ENCODE measurements around the gene GPC1. TPM values are rescaled to one million over a fixed set of nuclear protein-coding genes. Genes with fewer than 3 reads are reported as not detected.
A peak's percentile ranks its signal among the peaks of the same experiment; 100 is the strongest.

GPC1 gene
- total RNA-seq, 1 donor from 2014 or later, result 252 TPM

DNA sequence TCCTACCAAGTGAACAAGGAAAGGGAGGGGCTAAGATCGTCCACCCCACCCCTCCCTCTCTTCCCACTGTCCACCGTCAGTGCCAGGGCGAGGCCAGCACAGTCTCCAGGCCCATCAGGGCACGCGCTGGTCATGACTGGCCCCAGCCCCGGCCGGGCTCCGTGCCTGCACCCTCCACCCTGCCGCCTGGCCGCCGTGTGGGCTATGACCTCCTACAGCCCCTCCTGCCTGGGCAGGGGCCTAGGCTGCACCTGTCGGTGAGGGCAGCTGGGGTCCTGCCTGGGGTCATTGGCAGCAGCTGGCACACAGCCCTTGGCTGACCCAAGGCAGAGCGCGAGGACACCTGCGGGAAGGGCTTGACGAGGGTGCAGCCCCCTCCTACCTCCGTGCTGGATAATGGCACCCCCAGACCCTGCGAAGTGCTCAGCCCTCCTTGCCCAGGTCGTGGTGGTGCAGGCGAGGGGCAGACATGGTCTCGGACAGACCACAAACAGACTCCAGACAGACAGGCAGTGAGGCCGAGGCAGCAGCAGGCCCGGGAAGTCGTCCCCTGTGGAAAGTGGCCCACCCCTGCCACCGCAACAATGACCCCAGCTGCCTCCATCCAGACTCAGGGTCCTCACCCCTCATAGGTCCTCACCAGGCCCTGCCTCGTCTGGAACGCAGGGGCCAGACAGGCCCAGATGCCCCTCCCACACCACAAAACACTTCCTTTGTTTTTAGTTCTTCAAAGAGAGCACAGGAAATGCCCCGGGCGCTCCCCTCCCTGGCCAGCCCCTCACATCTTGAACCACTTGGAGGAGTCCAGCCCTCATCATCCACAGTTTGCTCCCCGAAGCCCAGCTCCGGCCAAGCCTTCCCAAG is 43.1 kb upstream of the GPC1 start:
- Histone ChIP-seq H3K36me3 (ENCODE audit: insufficient read depth, low read length) (no peaks in the 10 kb centered on the region), H3K4me1 (ENCODE audit: insufficient read depth, low read length) (peaks cover 30% of the 10 kb centered on the region), H3K27ac (ENCODE audit: low read depth, low read length) (no peak overlapping the region), H3K79me2 (ENCODE audit: insufficient read depth, low read length) (no peaks in the 10 kb centered on the region), H3K27me3 (ENCODE audit: insufficient read depth, low read length) (no peaks in the 10 kb centered on the region), H4K20me1 (ENCODE audit: insufficient read depth, low read length) (no peaks in the 10 kb centered on the region), H3K4me2 (ENCODE audit: low read length) (no peak overlapping the region), H2AFZ (ENCODE audit: low read depth, low read length) (peak overlapping the region; percentile 67), H3K9ac (ENCODE audit: low read length) (no peak overlapping the region), H3K9me3 (ENCODE audit: insufficient read depth, low read depth, low read length) (no peaks in the 10 kb centered on the region), H3K4me3 (ENCODE audit: insufficient read depth, low read depth, low read length) (no peak overlapping the region)
- peaks cover 23% of the 10 kb centered on the region for H3K27me3 Mint-ChIP-seq (ENCODE audit: low read depth, unreplicated experiment)
- no peak for FAIRE-seq
- no peak overlapping the region for H3K27ac Mint-ChIP-seq (ENCODE audit: unreplicated experiment)
- H3K9me3 Mint-ChIP-seq (ENCODE audit: unreplicated experiment), result no peaks in the 10 kb centered on the region
- DNase-seq (ENCODE audit: low read depth), result no peak
- no peak overlapping the region for H3K4me3 Mint-ChIP-seq (ENCODE audit: unreplicated experiment)
- H3K4me1 Mint-ChIP-seq (ENCODE audit: low read depth, unreplicated experiment), result peaks cover 5% of the 10 kb centered on the region
- TF ChIP-seq EZH2 (IDR thresholded peaks at IDR 0.05; ENCODE audit: insufficient read depth, low read length), result no peak
- TF ChIP-seq, protein P1, sequence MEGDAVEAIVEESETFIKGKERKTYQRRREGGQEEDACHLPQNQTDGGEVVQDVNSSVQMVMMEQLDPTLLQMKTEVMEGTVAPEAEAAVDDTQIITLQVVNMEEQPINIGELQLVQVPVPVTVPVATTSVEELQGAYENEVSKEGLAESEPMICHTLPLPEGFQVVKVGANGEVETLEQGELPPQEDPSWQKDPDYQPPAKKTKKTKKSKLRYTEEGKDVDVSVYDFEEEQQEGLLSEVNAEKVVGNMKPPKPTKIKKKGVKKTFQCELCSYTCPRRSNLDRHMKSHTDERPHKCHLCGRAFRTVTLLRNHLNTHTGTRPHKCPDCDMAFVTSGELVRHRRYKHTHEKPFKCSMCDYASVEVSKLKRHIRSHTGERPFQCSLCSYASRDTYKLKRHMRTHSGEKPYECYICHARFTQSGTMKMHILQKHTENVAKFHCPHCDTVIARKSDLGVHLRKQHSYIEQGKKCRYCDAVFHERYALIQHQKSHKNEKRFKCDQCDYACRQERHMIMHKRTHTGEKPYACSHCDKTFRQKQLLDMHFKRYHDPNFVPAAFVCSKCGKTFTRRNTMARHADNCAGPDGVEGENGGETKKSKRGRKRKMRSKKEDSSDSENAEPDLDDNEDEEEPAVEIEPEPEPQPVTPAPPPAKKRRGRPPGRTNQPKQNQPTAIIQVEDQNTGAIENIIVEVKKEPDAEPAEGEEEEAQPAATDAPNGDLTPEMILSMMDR (IDR thresholded peaks at IDR 0.05; ENCODE audit: insufficient read depth, low read depth, low read length), result no peak
- peaks cover 3% of the 10 kb centered on the region for H3K36me3 Mint-ChIP-seq (ENCODE audit: low read depth, unreplicated experiment)

DNA sequence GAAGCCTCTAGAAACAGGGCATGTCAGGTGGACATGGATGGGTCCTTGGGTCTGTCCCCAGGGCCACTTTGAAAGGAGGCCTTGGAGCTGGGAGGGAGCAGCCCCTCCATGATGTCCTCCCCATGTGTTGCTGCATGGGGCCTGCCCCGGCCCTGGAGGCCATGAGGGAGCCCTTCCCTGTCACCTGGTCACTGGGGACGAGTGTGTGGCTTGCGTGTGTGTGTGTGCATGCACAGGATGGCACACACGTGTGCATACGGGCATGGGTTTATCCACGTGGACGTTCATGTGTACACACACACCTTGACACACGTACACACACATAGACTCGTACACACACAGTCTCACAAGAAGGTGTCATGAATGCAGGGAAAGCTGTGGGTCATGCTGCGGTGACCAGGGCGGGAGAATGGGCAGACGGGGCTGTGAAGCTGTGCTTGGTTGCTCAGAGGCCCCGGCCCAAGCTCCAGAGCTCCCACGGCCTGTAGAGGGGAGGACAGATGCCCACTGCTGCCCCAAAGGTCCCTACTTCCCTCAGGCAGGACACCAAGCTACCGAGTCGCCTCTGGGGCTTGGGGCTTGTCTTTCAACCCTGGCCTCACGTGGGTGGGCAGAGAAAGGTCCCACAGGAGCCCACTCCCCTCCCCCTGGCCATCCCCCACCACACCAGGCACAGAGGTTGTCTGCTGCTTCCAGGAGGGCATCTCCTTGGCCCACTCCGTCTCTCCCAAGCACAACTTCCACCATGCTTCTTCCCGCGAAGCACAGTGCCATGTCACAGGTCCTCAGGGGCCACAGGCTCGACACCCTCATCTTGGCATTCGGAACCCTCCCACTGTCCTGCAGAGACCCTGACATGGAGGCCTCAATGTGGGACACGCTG is 42.3 kb upstream of the GPC1 start:
- H3K4me2 ChIP-seq (ENCODE audit: low read length), result no peak overlapping the region
- no peaks in the 10 kb centered on the region for H3K27me3 ChIP-seq (ENCODE audit: insufficient read depth, low read length)
- H3K27me3 Mint-ChIP-seq (ENCODE audit: low read depth, unreplicated experiment), result peaks cover 27% of the 10 kb centered on the region
- H3K9ac ChIP-seq (ENCODE audit: low read length), result no peak overlapping the region
- DNase-seq (ENCODE audit: low read depth) (no peak), FAIRE-seq (no peak)
- H3K4me3 ChIP-seq (ENCODE audit: insufficient read depth, low read depth, low read length), result no peak overlapping the region
- TF ChIP-seq, protein P1 (IDR thresholded peaks at IDR 0.05; ENCODE audit: insufficient read depth, low read depth, low read length), result no peak
- no peak for TF ChIP-seq EZH2 (IDR thresholded peaks at IDR 0.05; ENCODE audit: insufficient read depth, low read length)
- H3K27ac Mint-ChIP-seq (ENCODE audit: unreplicated experiment), result no peak overlapping the region
- H3K9me3 ChIP-seq (ENCODE audit: insufficient read depth, low read depth, low read length), result no peaks in the 10 kb centered on the region
- H3K4me1 ChIP-seq (ENCODE audit: insufficient read depth, low read length), result peaks cover 22% of the 10 kb centered on the region
- no peaks in the 10 kb centered on the region for H3K36me3 Mint-ChIP-seq (ENCODE audit: low read depth, unreplicated experiment)
- H3K9me3 Mint-ChIP-seq (ENCODE audit: unreplicated experiment), result no peaks in the 10 kb centered on the region
- H4K20me1 ChIP-seq (ENCODE audit: insufficient read depth, low read length), result no peaks in the 10 kb centered on the region
- no peaks in the 10 kb centered on the region for H3K4me1 Mint-ChIP-seq (ENCODE audit: low read depth, unreplicated experiment)
- H3K27ac ChIP-seq (ENCODE audit: low read depth, low read length), result peak overlapping the region; percentile 14
- H3K4me3 Mint-ChIP-seq (ENCODE audit: unreplicated experiment), result no peak overlapping the region
- no peaks in the 10 kb centered on the region for H3K36me3 ChIP-seq (ENCODE audit: insufficient read depth, low read length)
- H2AFZ ChIP-seq (ENCODE audit: low read depth, low read length), result peak overlapping the region; percentile 67
- H3K79me2 ChIP-seq (ENCODE audit: insufficient read depth, low read length), result no peaks in the 10 kb centered on the region

All from astrocyte (in vitro differentiated cells and primary cell).